Heart right ventricle (tissue), 16 donors: ENCODE data around the gene PKM. TPM values are rescaled to one million over a fixed set of nuclear protein-coding genes. Genes with fewer than 3 reads are reported as not detected.
"Not testable (repeated sequence)": the region's sequence is repeated elsewhere in the genome, so short reads cannot be mapped to it uniquely, and the experiment has no call there.

Experiments used
- ATAC-seq, 8 donors: fragments of 200-7000 bp; cut with Tn5 transposase; one replicate each; pipeline ENCODE4 v1.9.1; 2020; ENCODE audit warnings: mild to moderate bottlenecking in 8 of 8, moderate library complexity in 8 of 8, moderate number of reproducible peaks in 1 of 8
- DNase-seq, 2 donors: peaks; one replicate each; pipeline ENCODE4 v3.0.0-alpha.2; 2020
- H3K27ac ChIP-seq, 10 donors: fragments of 200-600 bp; sonication (generic) in 2 of 10; one replicate each; pipeline versions ENCODE4 v1.5.0 to v1.8.0; 2020 to 2022; ENCODE audit warnings: mild to moderate bottlenecking in 3 of 10
- H3K27me3 ChIP-seq, 7 donors: fragments of 200-600 bp; one replicate each; pipeline ENCODE4 v1.8.0; 2021 to 2022; ENCODE audit warnings: mild to moderate bottlenecking in 2 of 7
- H3K36me3 ChIP-seq, 9 donors: fragments of 200-600 bp; sonication (generic) in 1 of 9; one replicate each; pipeline versions ENCODE4 v1.5.0 to v1.8.0; 2020 to 2022; ENCODE audit warnings: mild to moderate bottlenecking in 2 of 9
- H3K4me1 ChIP-seq, 9 donors: fragments of 200-600 bp; sonication (generic) in 1 of 9; one replicate each; pipeline versions ENCODE4 v1.5.0 to v1.8.0; 2020 to 2022; ENCODE audit warnings: mild to moderate bottlenecking in 4 of 9
- H3K4me3 ChIP-seq, 10 donors: fragments of 200-600 bp; sonication (generic) in 2 of 10; one replicate each; pipeline versions ENCODE4 v1.5.0 to v1.8.0; 2020 to 2022; ENCODE audit warnings: mild to moderate bottlenecking in 7 of 10, moderate library complexity in 2 of 10
- H3K9me3 ChIP-seq, 11 donors: fragments of 200-600 bp in 10 of 11; sonication (generic) in 2 of 11; one replicate each; pipeline versions ENCODE4 v1.5.0 to v1.8.0; 2013 to 2022; ENCODE audit warnings: mild to moderate bottlenecking in 2 of 11, control low read depth in 1 of 11, moderate library complexity in 1 of 11
- WGBS, 2 donors: extraction: QIAGEN DNeasy Blood & Tissue Kit; methylation state at CpG; one replicate each; pipeline ENCODE4 v1.1.7; 2013; ENCODE audit warnings: inconsistent platforms in 1 of 2; 5-methylcytosine and 5-hydroxymethylcytosine counted together
- intact Hi-C, 10 donors: fragments of 100-400 bp; cut with DNase I; formaldehyde crosslinking; loops; one replicate each; pipeline versions ENCODE4 v1.11.1 to v1.14.2; 2022
- polyA plus RNA-seq, 2 donors: library from polyadenylated mRNA; stranded (reverse); fragments of 200-250 nt; gene quantifications; one replicate each; pipeline ENCODE4 v1.2.3, GENCODE V29; 2013
- total RNA-seq, 10 donors: library from RNA; stranded (reverse); fragmentation: NEBNext Ultra II Directional in 3 of 10; extraction: Animal tissue kit (Norgen Biotek cat#: 25700) in 3 of 10; gene quantifications; one replicate each; pipeline versions ENCODE4 v1.2.1 to v1.2.4, GENCODE V29; 2021 to 2023
- TF ChIP-seq, protein P1 (sequence below), 9 donors: fragments of 200-600 bp; sonication (generic) in 2 of 9; IDR thresholded peaks; one replicate each; pipeline versions ENCODE4 v1.5.0 to v1.8.0; 2021 to 2022; ENCODE audit warnings: antibody characterized with exemption in 9 of 9, mild to moderate bottlenecking in 5 of 9, moderate library complexity in 1 of 9
- donor health status: Arrhythmogenic right ventricular cardiomyopathy.
- donor health status: ischemic (EF 13 %, LVEDD 7.1; RV severe dilation, severe dysfunction).
- donor health status: healthy with polysubstance abuse.
- donor health status: DM: no; HTN: yes; CAD: no.
- donor health status: DM: no; HTN: no; CAD: no.
- donor health status: ischemic (EF 25% LVEDD 6.9; RV normal size, moderate dysfunction).
- donor health status: ischemic (EF 25% LVEDD 5.7; RV mildly dilated, moderate dysfunction).
- donor health status: healthy.
- donor health status: DM: yes; HTN: yes; CAD: no.
- donor health status: Ischemic cardiomyopathy.
- donor health status: ischemic (EF 35%, LVEDD 5.7; RV mildly dilated, moderate dysfunction).
- donor health status: nonischemic (EF 11% LVEDD 7.7; RV severe dilation, severe dysfunction).
- donor health status: DM: yes; HTN: yes; CAD: no.
- donor health status: PGD.
- donor health status: ischemic (EF 29% LVEDD 5.4; RV normal size, mild dysfunction).
- donor health status: nonischemic (EF 23%, LVEDD 6.1; RV moderate dilation, normal function).

PKM gene
- total and polyA plus RNA-seq, 12 donors: 549 to 1,508 (median 1,040) TPM

DNA sequence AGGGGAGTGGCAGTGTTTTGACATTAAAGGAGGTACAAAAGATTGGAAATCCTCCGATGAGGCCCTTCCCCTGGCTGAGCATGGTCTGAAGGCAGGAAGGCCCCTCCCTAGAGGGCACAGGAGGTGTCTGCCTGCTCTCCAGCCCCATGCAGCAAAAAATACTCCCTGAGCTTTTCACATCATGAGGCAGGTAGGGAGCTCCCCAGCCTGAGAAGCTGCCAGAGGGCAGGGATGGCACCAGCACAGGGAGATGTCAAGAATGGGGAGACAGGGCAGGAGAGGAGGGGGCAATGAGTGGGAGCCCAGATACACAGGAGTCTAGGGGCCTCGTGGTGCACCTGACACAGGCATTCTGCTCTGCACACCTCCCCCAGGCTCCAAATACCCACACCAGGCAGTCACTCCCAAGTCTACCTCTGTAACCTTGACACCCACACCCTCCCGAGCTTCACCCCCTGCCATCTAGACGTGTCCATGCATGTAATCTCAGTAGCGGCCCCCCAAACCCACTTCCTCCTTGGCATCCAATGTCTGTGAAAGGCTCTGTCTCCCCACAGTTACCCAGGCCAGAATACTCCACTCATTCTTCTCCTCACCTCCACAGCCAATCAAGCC is 56.3 kb downstream of the PKM start:
- peaks cover 0 to 5% (median 3%) of the 10 kb centered on the region in 9 donors for H3K4me1 ChIP-seq
- no peaks in the 10 kb centered on the region for H3K27me3 ChIP-seq
- intact Hi-C loops: no loop called here
- ATAC-seq: peak in 1 of 8 donors; percentile 9
- no peak overlapping the region for H3K27ac ChIP-seq
- TF ChIP-seq, protein P1, sequence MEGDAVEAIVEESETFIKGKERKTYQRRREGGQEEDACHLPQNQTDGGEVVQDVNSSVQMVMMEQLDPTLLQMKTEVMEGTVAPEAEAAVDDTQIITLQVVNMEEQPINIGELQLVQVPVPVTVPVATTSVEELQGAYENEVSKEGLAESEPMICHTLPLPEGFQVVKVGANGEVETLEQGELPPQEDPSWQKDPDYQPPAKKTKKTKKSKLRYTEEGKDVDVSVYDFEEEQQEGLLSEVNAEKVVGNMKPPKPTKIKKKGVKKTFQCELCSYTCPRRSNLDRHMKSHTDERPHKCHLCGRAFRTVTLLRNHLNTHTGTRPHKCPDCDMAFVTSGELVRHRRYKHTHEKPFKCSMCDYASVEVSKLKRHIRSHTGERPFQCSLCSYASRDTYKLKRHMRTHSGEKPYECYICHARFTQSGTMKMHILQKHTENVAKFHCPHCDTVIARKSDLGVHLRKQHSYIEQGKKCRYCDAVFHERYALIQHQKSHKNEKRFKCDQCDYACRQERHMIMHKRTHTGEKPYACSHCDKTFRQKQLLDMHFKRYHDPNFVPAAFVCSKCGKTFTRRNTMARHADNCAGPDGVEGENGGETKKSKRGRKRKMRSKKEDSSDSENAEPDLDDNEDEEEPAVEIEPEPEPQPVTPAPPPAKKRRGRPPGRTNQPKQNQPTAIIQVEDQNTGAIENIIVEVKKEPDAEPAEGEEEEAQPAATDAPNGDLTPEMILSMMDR (IDR thresholded peaks at IDR 0.05): no peak
- 69 to 78% methylated on average over 5 of the region's 5 CpGs for WGBS, 2 donors
- H3K4me3 ChIP-seq: no peak overlapping the region
- no peak for DNase-seq
- H3K36me3 ChIP-seq: no peaks in the 10 kb centered on the region
- no peaks in the 10 kb centered on the region for H3K9me3 ChIP-seq

DNA sequence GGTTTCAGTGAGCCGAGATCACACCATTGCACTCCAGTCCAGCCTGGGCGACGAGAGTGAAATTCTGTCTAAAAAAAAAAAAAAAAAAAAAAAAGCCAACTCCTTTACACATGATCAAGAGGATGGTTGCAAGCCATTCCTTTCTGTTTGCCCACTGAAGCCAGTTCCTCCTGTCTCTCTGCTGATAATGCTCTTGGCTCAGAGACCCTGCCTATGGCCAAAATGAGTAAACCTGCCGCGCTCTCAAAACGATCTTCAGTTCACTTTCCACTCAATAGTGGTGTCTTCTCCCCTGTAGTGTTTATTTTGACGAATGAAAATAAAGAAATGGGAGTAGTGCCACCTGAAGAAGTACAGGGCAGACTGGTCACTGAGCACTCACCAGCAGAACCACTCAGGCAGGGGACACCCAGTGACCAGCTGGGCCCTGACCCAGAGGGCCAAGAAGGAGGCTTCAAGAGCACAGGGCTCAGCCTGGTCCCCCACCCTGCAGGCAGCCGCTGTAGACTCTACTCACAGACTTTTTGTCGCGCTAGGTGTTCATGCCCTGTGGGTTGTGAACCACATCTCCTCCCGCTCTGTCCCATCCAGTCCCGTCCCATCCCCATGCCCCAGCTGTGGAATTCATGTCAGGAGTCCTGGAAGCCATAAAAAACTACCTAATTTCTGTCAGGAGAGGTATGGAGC is 57.0 kb downstream of the PKM start:
- 87% methylated on average over 12 of the region's 12 CpGs for WGBS, 2 donors
- Histone ChIP-seq H3K27me3 (no peaks in the 10 kb centered on the region), H3K36me3 (no peaks in the 10 kb centered on the region), H3K4me1 (peaks cover 0 to under 1% (median 0%) of the 10 kb centered on the region in 9 donors), H3K9me3 (no peaks in the 10 kb centered on the region), H3K27ac (no peak overlapping the region), H3K4me3 (no peak overlapping the region)
- intact Hi-C loops: no loop called here
- DNase-seq (no peak), ATAC-seq (no peak)
- TF ChIP-seq, protein P1 (IDR thresholded peaks at IDR 0.05): no peak

DNA sequence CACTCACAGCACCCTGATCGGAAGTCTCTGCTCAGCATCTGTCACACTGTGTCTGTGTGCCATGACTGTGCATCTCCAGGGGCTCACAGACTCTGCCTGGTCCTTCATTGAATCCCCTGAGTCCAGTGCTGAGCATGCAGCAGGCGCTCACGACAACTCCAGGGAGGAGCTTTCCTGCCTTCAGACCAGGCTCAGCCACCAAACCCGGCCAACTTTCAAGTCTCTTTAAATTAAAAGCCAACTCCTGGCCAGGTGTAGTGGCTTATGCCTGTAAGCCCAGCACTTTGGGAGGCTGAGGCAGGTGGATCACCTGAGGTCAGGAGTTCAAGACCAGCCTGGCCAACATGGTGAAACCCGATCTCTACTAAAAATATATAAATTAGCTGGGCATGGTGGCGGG is 57.6 kb downstream of the PKM start:
- DNase-seq: no peak
- H3K27me3 ChIP-seq: no peaks in the 10 kb centered on the region

DNA sequence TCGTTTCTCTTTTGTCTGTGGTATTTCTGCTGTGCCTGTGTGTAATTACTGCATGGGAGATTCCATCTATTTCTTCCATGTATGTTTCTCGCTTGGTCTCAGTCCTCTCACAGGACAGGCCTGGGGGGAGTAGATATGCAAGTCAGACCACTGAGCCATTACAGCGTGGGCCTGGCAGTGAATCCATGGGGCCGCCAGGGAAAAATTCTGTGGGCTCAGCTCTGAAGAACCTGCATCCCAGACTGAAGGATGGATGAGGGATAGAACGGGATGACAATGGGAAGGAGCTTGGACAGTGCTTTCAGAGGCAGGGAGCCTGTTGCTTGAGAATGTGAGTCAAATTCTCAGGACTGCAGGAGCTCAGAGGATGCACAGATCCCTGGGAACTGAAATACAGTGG is 58.2 kb downstream of the PKM start:
- no peak for DNase-seq
- Histone ChIP-seq H3K4me3 (no peak overlapping the region), H3K4me1 (peaks cover 0 to 13% (median 4%) of the 10 kb centered on the region in 9 donors), H3K36me3 (no peaks in the 10 kb centered on the region), H3K9me3 (no peaks in the 10 kb centered on the region), H3K27me3 (no peaks in the 10 kb centered on the region), H3K27ac (no peak overlapping the region)
- intact Hi-C loops: no loop called here
- no peak for ATAC-seq
- TF ChIP-seq, protein P1 (IDR thresholded peaks at IDR 0.05): no peak
- WGBS, 2 donors: 85 to 86% methylated on average over 5 of the region's 5 CpGs

More for the DNA sequence above, 57.6 kb downstream of the PKM start:
- TF ChIP-seq, protein P1 (IDR thresholded peaks at IDR 0.05): no peak
- Histone ChIP-seq H3K27ac (no peak overlapping the region), H3K36me3 (no peaks in the 10 kb centered on the region), H3K4me1 (peaks cover 0 to 7% (median 3%) of the 10 kb centered on the region in 9 donors), H3K4me3 (no peak overlapping the region), H3K9me3 (no peaks in the 10 kb centered on the region)
- intact Hi-C loops: no loop called here
- WGBS, 2 donors: 84 to 87% methylated on average over 6 of the region's 6 CpGs
- ATAC-seq: no peak

DNA sequence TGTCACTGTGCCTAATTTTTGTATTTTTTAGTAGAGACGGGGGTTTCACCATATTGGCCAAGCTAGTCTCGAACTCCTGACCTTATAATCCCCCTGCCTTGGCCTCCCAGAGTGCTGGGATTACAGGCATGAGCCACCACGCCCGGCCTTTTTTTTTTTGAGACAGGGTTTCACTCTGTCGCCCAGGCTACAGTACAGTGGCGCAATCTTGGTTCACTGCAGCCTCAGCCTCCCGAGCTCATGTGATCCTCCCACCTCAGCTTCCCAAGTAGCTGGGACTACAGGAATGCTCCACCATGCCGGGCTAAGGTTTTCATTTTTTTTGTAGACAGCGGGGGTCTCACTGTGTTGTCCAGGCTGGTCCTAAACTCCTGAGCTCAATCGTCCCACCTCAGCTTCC is 59.0 kb downstream of the PKM start:
- 90% methylated on average over 10 of the region's 10 CpGs for WGBS, 2 donors
- intact Hi-C loops: not testable (repeated sequence)

More for the DNA sequence above, 59.0 kb downstream of the PKM start:
- not testable (repeated sequence) for H3K4me3 ChIP-seq, H3K9me3 ChIP-seq, H3K36me3 ChIP-seq, ATAC-seq, DNase-seq, H3K27ac ChIP-seq, H3K27me3 ChIP-seq
- H3K4me1 ChIP-seq: peaks cover 0 to 13% (median 4%) of the 10 kb centered on the region in 9 donors
